WI38 (cell line): Measurements from ENCODE around the gene EPB41.

Source experiments
- H3K4me3 ChIP-seq: 2 replicates; pipeline ENCODE4 v1.5.1; 2011; ENCODE audit warnings: low read depth, mild to moderate bottlenecking, control low read depth, low read length
- CTCF ChIP-seq: IDR thresholded peaks from 2 replicates; pipeline ENCODE4 v1.5.1; 2012; ENCODE audit warnings: low read depth, mild to moderate bottlenecking, control low read depth, low read length

Gene EPB41

GRCh38 chr1:29157269-29157601, 242.9 kb downstream of the EPB41 start:
- TF ChIP-seq CTCF = no peak
- no peak overlapping the region for H3K4me3 ChIP-seq

- TF ChIP-seq CTCF = no peak
- no peak overlapping the region for H3K4me3 ChIP-seq
Measured at GRCh38 chr1:29159773-29160172, 245.4 kb downstream of the EPB41 start.

- no peak for TF ChIP-seq CTCF
- no peak overlapping the region for H3K4me3 ChIP-seq
Measured at GRCh38 chr1:29162025-29162424, 247.7 kb downstream of the EPB41 start.

GRCh38 chr1:29162476-29163138, 248.2 kb downstream of the EPB41 start:
- no peak for TF ChIP-seq CTCF
- no peak overlapping the region for H3K4me3 ChIP-seq

GRCh38 chr1:29164588-29164987, 250.2 kb downstream of the EPB41 start:
- TF ChIP-seq CTCF = no peak
- no peak overlapping the region for H3K4me3 ChIP-seq

- TF ChIP-seq CTCF = no peak
- H3K4me3 ChIP-seq = no peak overlapping the region
Measured at GRCh38 chr1:29166291-29166878, 252.0 kb downstream of the EPB41 start.

- no peak for TF ChIP-seq CTCF
- H3K4me3 ChIP-seq = no peak overlapping the region
Measured at GRCh38 chr1:29167904-29168303, 253.5 kb downstream of the EPB41 start.
